Inferior parietal cortex (tissue), 1 donor: Measurements from ENCODE around the gene RMDN2.

Experiments
- DNase-seq: peaks from one replicate; pipeline ENCODE4 v3.0.0-alpha.2; 2016; ENCODE audit errors: extremely low spot score

The RMDN2 gene

DNA sequence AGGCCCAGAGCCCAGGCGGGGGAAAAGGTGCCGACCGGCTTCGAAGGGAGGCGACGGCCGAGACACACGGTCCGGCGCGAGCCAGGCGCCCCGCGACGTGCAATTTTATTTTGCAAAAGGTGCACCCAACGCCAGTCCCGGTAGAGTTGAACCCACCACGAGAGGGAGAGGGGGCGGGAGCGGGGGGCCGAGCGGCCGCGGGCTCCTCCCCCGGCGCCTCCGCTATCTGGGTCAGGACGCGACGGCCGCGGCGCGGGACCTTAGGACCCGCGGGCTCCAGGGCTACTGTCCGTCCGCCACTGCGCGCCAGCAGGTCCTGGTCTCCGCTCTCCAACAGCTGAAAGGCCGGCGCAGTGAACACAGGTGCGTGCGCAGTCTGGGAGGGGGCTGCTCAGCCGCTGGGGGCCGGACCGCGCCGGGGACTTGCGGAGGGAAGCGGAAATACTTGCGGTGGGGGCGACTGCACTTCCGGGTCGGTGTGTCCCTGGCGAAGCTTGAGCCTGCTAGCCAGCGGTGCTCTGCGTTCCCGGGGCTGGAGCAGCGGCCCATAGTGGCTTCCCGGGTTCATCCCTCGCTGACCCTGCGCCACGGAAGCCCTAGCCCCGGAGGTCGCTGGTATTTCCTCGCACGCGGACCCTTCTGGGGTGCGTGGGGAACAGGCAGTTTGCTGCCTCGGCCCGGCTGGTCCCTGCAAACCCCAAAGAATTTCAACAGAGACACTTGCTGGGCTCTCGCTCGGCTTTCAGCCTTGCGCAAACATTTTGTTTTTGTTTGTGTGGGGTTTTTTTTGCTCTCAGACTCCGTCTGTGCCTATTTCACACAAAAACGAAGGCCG, at the start of gene RMDN2:
RMDN2 (plus strand) TSS at position 225 of the 835 bp plus-strand sequence. CDS start 3,991 bp downstream, outside the sequence.
- peak; percentile 86 for DNase-seq

- no peak for DNase-seq
Observed at GRCh38 chr2:37875403-37875906, 49.6 kb upstream of the RMDN2 start.

DNA sequence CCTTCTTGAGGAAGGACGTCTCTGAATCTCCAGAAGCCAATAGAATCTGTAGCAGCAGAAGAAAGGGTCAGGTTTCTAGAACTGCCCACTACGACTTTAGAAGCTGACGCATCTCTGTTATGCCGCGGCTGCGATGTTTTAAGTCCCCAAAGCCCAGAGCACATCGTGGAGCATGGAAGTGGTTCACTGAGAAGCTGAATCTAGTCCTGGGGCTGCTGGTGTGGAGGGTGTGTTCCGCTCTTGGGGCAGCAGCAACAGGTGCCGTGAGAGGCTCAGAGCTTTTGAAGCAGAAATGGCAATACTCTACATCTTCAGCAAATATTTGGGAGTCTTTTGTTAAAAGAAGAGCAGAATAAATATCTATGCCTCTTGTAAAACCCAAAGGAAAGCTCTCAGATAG, 48.9 kb upstream of the RMDN2 start:
- no peak for DNase-seq

DNA sequence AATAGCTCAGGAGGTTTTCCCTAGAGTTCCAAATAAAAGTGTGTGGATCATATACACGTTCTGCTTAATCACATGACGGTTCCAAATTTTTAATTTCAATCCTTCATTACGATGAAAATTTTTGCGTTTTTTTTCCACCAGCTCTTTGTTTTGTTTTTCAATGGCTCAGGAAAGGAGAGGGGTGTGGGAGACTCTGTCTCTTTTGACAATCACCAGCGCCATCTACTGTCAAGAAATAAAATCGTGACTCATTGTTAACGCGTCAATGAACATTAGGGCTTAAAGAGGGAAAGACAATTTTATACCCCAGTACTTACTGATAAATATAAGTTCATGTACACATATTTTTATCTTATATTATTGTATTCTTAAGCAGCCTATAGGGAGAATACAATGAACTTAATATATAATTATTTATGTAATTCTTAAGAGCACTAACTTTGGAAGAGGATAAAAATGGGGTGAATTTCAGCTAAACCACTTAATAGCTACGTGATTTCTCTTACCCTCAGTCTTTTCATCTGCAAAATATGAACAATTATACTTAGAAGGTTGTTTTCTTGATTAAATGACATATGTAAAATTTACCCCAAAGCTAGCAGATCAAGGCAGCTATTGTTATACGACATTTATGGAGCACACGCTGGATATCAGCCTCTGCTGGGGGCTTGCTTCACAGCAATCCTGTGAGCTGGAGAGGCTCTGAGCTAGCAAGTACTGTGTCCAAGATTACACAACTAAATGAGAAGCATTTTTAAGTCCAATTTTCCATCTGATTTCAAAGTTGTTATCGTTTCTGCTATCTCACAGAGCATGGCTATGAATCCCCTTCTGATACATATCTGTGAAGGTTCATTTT, 47.4 kb upstream of the RMDN2 start:
- peak; percentile 87 for DNase-seq

DNA sequence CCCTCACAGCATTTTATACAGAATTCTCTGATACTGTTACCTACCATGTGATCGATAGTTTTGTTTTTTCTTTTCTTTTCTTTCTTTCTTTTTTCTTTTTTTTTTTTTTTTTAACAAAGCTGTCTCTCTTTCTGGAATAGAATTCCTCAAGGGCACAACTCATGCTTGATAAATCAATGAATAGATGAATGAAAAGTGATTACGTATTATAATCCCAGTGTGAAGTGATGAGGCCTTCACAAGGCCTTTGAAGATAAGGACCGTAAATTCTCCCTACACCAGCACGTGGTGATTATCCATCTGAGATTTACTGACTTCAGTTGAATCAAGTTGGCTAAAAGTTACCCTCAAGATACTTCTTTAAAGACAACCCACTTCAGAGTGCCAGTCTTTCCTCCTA, 46.6 kb upstream of the RMDN2 start:
- no peak for DNase-seq

DNA sequence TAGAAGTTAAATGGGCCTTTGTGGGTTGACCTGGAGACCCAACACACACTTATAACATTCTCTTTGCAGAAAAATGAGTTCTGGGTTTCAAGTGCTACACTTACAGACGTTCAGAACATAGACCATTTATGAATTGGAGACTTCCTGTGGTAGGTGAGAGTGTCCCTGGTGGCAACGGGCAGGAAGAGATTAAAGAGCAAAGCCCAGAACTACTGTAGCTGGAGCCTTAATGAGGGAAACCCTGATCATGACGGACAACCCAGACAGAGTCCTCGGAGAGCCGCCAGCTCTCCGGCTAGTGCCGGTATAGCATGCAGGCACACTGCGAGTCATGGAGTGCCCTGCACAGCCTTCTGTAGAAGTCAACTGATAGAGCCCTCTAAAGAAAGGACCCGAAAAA, 44.5 kb upstream of the RMDN2 start:
- DNase-seq: no peak

DNA sequence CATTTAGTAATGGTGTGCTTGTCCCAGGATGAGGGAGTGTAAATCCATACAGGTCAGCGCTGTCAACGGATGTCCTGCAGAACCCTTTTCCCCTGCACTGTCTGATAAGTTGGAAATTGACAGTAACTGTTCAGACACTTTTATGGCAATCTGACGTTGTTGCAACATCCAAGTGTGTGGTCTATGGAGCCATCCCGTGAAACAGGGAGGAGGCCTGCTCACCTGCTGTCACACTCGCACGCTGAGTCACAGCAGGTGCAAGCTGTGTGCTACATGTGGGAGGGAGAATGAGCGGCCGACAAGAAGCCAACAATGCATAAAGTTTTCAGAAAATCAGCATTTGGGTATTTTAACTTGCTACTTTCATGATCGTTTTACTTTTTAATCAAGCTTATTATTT, 43.7 kb upstream of the RMDN2 start:
- DNase-seq: no peak

- no peak for DNase-seq
Observed at GRCh38 chr2:37882036-37882435, 43.1 kb upstream of the RMDN2 start.

GRCh38 chr2:37883518-37883917, 41.6 kb upstream of the RMDN2 start:
- no peak for DNase-seq

- no peak for DNase-seq
Observed at GRCh38 chr2:37885329-37885993, 39.6 kb upstream of the RMDN2 start.

DNA sequence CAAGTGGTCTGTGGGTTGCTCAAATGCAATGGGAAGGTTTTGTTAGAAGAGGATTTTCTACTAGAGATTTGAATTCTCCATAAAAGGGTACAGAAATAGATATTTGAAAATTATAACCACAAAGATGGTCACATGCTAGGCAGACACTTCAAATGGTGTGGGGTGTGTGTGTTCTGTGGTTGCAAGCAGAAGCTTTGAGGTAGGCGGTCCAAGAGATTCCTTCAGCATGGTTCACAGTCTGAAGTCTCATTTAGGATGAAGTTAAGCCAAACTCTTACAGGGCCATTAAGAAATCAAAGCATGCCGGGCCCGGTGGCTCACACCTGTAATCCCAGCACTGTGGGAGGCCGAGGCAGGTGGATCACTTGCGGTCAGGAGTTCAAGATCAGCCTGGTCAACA, 38.3 kb upstream of the RMDN2 start:
- DNase-seq: no peak

- DNase-seq: no peak
Observed at GRCh38 chr2:37887286-37887685, 37.8 kb upstream of the RMDN2 start.

DNA sequence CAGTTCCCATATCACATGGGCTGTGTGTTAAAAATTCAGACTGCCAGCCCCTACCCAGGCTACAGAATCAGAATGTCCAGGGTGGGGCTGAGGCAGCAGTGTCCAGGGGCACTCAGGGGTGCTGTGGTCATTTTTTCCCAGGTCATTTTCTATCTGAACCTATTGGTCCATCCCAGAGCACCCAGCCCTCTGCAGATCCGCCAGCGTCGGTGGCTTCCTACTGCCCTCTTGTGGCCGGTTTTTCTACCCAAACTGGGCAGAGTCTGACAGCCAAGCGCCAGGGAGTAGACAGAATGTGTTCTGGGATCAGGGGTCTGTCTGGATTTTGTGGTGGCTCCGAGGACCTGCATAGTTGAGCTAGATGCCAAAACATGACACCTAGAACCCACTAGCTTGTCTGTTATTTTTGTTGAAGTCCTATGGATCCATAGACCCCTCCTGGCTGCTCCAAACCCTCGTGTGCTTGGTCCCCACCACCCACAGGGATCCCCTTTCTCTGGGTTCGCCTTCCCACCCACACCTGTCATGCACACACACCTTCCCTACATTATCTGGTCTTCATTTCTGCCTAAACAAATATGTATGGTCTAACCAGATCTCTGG, 34.1 kb upstream of the RMDN2 start:
- DNase-seq: peak; percentile 73

DNA sequence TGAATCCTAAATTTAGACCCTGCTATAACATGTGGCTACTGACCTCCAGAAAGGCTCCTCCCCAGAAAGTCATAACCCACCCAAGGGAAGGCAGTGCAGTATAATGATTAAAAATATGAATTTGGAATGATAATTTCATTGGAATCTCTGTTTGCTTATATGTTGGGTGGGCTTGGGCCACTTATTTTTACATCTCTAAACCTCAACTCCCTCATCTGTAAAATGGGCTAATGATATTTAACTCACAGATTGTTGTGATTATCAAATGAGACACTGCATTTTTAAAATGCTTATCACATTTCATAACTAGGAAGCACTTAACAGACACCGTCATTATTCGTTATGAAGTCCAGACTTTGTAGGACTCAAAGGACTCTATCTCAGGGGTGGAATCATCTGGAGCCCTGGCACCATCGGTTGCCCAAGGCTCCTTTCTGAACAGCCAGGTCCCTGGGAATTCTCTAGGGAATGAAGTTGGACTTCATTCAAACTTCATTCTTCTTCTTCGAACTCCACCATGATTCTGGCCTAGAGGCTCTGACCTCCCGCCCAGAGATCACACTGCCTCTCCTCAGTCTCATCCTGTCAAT, 33.1 kb upstream of the RMDN2 start:
- no peak for DNase-seq

- no peak for DNase-seq
Observed at GRCh38 chr2:37892436-37893114, 32.5 kb upstream of the RMDN2 start.

GRCh38 chr2:37893327-37893726, 31.8 kb upstream of the RMDN2 start:
- no peak for DNase-seq

GRCh38 chr2:37894047-37894446, 31.0 kb upstream of the RMDN2 start:
- no peak for DNase-seq

- no peak for DNase-seq
Observed at GRCh38 chr2:37894601-37895000, 30.5 kb upstream of the RMDN2 start.

GRCh38 chr2:37895140-37895539, 29.9 kb upstream of the RMDN2 start:
- DNase-seq: no peak

DNA sequence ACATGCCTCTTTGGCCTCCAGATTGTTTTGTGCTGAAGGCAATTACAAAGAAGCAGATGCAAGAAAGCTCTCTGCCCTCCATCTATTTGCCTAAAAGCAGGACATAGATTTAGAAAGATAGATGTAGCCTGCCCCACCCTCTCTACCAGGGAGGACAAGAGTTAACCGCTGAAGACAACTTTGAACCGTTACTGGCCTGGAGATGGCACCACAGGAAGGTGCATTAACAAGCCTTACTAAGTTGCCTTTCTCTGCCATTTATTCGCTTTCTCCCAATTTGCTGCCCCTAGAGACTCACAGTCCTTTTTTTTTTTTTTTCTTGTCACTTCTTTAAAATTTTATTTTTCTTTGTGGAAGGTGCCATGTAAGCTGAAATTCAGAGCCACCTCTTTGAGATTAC, 28.8 kb upstream of the RMDN2 start:
- no peak for DNase-seq

GRCh38 chr2:37897511-37897910, 27.6 kb upstream of the RMDN2 start:
- no peak for DNase-seq
